ENCODE measurements around the gene SEH1L.
"Not testable (repeated sequence)": the region's sequence is repeated elsewhere in the genome, so short reads cannot be mapped to it uniquely, and the experiment has no call there.

The SEH1L gene, protein sequence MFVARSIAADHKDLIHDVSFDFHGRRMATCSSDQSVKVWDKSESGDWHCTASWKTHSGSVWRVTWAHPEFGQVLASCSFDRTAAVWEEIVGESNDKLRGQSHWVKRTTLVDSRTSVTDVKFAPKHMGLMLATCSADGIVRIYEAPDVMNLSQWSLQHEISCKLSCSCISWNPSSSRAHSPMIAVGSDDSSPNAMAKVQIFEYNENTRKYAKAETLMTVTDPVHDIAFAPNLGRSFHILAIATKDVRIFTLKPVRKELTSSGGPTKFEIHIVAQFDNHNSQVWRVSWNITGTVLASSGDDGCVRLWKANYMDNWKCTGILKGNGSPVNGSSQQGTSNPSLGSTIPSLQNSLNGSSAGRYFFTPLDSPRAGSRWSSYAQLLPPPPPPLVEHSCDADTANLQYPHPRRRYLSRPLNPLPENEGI

DNA sequence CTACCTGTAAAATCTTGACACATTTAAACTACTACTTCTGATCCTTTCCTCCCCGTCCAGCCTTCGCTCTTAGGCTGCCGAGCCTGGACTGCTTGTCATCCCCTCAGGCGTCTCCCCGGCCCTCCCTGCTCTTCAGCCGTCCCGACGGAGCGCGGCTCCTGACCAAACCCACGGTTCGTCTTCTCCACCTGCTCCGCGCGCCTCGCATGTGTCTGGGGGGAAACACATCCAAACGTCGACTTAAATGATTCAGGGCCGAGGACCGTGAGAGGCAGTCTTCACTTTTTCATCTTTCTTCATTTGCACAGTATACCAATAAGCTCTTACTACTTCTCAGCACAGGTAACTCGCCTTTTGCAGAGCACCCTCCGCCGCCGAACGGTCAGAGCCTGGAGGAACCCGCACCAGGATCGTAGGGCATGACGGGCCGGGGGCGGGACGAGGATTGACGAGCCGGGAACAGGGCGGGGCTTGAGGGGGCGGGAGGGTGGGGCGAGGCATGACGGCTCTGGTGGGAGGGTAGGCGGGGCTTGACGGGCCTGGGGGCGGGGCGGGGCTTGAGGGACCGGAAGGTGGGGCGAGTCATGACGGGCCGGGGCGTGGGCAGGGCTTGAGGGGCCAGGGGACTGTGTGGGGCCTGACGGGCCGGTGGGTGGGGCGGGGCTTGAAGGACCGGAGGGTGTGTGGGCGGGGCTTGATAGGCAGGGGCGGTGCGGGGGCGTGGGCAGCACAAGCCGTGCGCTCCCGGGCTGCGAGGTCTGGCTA lies at the start of gene SEH1L:
TSS of gene SEH1L (plus strand) at position 727 of the 765 bp plus-strand sequence. CDS start 111 bp downstream, outside the sequence.
- DNase-seq (ENCODE audit: insufficient read length, low spot score): peak; percentile 77
- peak; percentile 84 for FAIRE-seq

DNA sequence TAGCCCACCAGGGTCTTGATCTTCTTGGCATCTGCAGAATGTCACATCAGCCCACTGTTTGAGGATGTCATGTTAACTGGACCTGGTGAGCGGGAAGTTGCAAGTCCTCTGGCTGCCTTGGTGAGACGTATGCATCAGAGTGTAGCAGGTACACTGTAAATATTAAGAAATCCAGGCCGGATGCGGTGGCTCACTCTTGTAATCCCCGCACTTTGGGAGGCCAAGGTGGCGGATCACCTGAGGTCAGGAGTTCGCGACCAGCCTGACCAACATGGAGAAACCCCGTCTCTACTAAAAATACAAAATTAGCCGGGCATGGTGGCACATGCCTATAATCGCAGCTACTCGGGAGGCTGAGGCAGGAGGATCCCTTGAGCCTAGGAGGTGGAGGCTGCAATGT lies 46.6 kb upstream of the SEH1L start:
- not testable (repeated sequence) for DNase-seq (ENCODE audit: insufficient read length, low spot score); FAIRE-seq

DNA sequence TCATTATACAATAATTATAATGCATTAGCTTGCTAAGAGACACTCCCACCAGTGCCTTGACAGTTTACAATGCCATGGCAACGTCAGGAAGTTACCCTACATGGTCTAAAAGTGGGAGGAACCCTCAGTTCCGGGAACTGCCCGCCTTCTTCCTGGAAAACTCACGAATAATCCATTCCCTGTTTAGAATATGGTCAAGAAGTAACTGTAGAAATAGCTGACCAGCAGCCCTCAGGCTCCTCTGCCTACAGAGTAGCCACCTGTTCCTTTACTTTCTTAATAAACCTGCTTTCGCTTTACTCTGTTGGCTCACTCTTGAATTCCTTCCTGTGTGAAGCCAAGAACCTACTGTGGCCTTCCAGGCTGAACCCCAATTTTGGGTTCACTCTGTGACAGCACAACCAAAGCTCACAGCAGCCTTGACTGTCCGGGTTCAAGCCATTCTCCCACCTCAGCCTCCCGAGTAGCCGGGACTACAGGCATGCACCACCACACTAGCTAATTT lies 43.7 kb upstream of the SEH1L start:
- no peak for FAIRE-seq
- DNase-seq (ENCODE audit: insufficient read length, low spot score): no peak

DNA sequence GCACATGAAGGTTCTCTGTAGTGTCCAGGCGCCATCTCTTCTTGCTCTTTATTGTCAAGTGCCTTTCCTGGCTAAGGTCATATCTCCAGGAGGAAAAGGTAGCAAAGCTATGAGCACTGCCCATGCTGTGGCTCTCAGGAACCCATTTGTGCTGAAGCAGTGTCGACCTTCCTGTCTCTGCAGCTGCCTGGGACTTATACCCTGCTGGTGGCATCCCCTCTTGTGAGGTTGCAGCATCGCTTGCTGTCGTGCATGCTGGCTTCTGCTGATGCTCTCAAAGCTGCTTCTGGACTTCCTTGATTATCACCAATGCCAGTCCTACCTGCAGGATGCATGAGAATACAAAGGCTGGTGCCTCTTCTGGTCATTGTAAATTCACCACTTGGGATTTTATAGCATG lies 41.7 kb upstream of the SEH1L start:
- no peak for FAIRE-seq
- no peak for DNase-seq (ENCODE audit: insufficient read length, low spot score)

DNA sequence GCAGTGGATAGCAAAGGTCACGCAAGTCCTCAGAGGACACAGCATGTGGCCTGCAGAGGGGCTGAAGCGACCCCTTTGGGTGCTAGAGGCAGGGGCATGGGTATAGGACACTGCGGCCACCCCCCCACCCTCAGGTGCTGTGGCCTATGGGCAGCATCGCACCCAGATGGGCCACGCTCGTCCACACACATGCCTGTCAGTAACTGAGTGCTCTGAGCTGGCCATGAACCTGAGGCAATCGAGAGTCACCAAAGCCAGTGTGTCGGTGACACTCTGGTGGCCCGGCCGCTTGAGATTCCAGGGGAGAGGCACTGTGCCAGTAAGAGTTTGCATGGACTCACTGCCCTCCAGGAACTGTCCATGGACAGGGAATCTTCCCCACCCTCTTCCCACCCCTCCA lies 41.0 kb upstream of the SEH1L start:
- FAIRE-seq: no peak

DNA sequence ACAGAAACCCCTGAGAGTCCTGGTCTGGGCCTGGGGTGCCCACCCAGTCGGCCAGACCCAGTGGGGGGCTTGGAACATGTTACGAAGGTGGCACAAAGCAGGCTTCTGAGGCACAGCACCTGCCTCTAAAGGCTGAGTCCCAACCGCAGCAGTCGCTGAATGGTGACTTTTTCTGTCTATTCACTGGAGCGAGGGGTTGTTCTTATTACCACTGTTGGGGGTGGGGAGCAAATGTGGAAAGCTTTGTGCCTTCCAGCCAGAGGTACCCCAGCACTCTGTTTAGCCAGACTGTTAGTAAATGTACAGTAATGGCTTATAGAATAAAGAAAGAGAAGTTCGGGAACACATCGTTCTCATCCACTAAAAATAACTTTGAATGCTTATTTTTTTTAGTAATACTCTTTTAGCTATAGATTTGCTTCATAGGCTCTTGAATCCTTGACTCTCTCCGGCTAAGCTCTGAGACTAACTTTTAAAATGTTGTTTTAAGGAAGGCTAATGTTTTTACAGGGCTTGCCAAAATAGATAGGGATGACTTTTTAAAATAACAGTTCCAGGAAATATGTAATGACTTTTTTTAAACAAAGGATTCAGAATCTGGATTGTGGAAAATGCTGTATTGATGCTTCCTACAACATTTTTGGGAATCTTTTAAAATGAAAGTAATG lies 40.4 kb upstream of the SEH1L start:
- FAIRE-seq: no peak
- DNase-seq (ENCODE audit: insufficient read length, low spot score): no peak

More for the DNA sequence above, 41.0 kb upstream of the SEH1L start:
- DNase-seq (ENCODE audit: insufficient read length, low spot score): no peak

DNA sequence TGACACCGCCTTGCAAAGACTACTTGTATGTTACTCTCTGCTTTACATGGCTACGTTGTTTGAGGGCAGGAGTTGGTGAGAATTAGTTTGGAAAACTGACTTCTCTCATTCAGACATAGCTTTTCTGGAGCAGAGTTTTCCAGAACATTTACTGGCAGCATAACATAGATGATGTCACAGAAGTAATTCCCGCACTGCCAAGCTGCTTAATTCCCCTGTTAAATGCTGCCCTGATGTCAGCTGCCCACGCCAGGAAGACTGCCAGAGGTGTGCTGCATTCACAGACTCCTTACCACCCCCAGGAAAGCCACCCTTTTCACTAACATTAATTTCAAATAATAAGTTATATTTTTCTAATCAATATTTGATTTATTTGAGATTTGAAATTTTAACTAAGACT lies 39.1 kb upstream of the SEH1L start:
- FAIRE-seq: no peak
- no peak for DNase-seq (ENCODE audit: insufficient read length, low spot score)

DNA sequence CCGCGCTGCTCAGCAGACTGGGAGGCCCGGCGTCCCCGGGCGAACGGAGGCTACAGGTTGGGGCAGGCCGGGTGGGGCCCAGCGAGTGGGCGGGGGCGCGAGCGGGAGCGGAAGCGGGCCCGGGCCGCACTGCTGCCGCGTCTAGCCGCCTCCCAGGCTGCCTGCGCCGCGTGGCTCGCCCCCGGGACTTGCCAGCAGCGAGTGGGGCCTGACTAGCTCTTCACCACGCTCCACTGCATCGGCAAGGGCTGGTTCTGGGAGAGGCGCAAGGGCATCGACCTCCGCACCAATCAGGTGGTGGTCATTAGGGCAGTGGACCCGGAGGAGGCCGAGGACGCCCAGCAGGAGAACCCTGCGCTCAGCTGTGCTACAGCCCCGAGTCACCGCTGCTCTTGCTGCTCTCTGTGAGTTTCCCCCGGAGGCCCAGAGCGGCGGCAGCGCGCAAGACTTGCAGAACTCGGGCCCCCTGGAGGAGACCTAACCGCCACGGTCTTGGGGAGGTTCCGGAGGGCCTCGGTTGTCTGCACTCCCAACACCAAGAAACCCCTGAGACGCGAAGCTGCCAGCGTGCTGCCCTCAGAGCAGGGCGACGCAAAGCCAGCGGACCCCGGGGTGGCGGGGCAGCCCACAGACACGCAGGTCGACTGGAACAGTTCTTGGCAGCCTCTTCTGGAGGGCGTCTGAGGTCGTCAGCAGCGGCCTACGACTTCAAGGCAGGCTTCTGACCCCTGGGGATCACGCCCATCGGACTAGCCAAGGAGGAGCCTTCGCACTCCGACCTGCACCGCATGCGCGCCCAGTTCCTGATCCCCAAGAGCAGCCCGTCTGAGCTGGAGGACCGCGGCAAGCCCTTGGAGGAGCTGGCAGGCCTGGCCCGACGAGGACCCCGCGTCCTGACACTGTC lies 36.5 kb upstream of the SEH1L start:
- FAIRE-seq (no peak), DNase-seq (ENCODE audit: insufficient read length, low spot score) (peak; percentile 32)

DNA sequence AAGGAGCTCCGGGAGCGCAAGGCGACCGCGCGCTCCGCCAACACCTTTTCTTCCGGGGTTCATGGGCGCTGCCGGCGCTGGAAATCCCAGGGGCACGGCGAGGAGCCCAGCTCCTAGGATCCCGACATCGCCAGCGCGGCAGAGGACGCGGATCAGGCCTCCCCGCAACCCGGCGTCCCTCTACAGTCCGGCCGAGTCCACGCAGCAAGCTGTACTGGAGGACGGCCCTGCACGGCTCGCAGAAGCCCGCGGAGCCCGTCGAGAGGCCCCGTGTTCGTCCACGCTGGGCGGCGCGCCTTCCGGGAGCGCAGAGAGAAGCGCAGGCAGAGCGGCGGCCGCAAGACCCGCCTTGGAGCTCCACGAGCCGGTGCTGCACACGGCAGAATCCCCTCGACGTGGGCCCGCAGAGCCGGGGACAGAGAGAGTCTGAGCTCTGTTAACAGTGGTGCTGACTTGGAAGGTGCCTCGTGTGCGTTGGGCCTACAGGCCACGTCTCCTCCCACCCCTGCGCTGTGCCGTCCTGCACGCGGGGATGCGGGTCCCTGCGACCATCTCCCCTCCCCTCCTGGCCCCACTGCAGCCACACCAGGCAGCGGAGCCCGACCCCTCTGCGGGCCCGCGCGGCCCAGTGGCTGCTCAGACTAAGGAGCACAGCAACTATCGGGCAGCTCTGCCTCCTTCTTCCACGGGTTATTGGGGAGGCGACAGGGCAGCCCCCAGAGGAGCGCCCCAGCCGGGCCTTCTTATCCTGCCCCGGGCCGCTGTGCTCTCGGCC lies 35.7 kb upstream of the SEH1L start:
- DNase-seq (ENCODE audit: insufficient read length, low spot score): no peak
- no peak for FAIRE-seq

DNA sequence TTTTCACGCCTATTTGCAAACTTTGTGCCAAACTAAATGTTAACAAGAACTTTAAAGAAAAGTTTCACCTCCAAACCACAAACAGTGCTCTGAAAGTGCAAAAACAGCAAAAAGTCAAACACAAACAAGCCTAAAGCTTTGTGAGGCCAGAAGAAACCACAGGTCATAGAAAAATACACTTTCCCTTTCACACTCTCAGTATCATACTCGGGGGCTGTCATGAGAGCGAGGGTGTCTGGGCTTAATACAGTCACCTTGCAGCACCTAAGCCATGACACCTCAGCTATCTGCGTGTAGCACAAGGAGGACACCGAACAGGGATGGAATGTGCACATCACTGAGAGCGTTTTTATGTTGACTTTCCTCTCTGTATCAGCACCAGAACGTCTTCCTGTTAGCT lies 26.6 kb upstream of the SEH1L start:
- DNase-seq (ENCODE audit: insufficient read length, low spot score) (no peak), FAIRE-seq (no peak)

DNA sequence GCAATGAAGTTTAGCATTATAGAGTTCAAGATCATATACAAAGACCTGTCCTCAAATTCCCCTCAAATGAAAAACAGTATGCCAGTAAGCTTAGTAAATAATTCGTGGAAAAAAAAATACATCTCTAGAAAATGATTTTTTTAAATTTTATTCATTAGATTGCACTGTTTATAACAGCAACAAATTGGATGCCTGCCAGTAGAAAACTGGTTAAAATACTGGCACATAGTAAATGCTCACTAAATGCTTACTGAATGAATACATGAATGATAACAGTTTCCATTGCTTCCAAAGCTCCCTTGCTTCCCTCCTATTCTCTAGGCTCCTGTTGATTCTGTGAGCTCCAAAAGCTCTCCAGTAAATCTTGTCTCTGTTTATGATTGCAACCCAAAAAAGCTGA lies 25.5 kb upstream of the SEH1L start:
- DNase-seq (ENCODE audit: insufficient read length, low spot score) (no peak), FAIRE-seq (no peak)

DNA sequence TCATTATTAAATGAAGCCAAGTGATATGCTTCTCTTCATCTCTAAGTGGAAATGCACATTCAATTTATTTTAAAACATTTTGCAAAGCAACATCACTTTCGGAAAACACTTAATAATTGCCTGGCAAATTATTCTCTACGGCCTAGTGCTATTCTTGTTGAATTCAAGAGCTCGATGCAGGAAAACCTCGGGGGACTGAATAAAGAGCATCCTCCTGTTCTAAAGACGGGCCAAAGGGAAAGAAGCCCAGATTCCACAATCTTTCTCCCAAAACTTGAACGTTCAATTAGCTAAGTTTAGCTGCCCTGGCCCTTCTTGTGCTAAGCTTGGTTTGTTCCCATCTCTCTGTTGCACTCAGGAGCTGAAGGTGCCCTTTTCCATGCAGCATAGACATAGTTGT lies 23.2 kb upstream of the SEH1L start:
- FAIRE-seq: no peak

DNA sequence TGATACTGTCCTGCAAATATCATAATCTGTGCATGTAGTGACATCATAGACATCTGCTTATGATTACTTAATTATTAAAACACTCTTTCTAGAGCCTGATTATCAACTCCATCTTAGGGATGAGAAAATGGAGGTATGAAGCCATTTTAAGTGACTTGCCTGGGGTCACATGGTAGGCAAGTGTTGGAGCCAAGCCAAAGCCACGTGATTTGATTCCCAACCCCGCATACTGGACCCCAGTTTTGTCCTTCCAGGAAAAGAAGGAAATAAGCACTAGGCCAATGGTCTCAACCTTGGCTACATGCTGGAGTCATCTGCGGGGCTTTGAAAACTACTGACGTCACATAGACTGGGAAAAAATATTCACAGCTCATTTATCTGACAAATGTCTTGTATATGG lies 19.6 kb upstream of the SEH1L start:
- DNase-seq (ENCODE audit: insufficient read length, low spot score): no peak
- no peak for FAIRE-seq

More for the DNA sequence above, 23.2 kb upstream of the SEH1L start:
- DNase-seq (ENCODE audit: insufficient read length, low spot score): no peak

DNA sequence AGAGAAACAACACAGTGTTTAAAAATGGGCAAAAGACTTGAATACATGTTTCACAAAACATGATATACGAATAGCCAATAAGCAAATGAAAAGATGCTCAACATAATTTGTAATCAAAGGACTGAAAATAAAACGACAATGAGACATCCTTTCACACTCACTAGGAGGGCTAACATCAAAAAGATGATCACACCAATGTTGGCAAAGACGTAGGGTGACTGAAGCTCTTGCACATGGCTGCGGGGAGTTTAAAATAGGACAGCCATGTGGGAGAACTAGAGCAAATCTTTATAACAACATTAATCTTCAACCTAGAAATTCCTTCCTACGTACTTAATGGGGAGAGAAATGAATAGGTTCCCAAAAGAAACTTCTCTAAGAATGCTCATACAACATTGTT lies 19.2 kb upstream of the SEH1L start:
- FAIRE-seq (no peak), DNase-seq (ENCODE audit: insufficient read length, low spot score) (no peak)

DNA sequence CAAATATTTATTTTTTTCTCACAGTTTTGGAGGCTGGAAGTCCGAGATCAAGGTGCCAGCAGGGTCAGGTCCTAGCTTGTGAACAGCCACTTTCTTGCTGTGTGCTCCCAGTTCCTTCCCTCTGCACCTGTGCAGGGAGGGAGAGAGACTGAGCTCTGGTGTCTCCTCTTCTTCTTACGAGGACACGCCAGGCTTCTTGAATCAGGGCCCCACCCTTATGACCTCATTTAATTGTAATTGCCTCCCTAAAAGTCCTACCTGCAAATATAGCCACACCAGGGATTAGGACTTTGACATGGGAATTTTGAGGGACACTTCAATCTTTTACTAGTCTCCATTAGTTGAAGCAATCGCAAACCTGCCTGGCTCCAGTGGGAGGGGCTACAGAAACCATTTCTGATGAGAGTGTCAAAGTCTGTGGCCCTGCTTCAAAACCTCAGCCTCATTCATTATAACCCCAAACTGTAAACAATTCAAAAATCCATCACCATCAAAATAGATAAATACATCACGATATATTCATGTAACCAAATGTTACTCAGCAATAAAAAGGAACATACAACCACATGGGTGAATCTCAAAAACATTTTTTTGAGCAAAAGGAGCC lies 18.2 kb upstream of the SEH1L start:
- DNase-seq (ENCODE audit: insufficient read length, low spot score) (no peak), FAIRE-seq (no peak)

DNA sequence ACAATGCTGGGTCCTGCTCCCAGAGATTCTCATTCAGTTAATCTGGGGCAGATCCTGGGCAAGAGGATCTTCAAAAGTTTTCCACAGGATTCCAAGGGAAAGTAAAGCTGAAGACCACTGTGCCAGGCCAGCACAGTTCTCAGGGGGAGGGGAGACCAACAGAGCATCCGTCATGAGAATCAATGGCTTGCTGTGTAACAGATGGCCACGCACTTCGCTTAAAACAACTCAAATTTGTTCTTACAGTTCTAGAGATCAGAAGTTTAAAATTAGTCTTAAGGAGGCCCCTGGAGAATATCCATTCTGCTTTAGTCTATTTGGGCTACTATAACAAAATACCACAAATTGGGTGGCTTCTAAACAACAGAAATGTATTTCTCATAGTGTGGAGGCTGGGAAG lies 17.4 kb upstream of the SEH1L start:
- FAIRE-seq: no peak

DNA sequence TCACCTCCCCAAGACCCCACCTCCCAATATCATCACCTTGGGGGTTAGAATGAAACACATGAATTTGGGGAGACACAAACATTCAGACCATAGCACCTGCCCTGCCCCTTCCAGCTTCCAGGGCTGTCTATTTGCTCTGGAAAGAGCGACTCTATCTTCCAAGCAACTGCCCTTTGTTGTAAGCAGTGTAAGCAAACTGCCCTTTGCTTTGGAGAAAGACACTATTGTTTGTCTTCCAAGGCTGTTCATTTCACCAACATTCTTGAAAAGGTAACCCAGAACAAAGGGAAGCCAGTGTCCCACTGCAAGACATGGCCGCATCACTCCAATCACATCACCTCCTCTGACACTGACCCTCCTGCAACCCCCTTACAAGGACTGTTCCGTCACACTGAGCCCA lies 16.9 kb upstream of the SEH1L start:
- no peak for DNase-seq (ENCODE audit: insufficient read length, low spot score)
- no peak for FAIRE-seq

More for the DNA sequence above, 17.4 kb upstream of the SEH1L start:
- no peak for DNase-seq (ENCODE audit: insufficient read length, low spot score)

DNA sequence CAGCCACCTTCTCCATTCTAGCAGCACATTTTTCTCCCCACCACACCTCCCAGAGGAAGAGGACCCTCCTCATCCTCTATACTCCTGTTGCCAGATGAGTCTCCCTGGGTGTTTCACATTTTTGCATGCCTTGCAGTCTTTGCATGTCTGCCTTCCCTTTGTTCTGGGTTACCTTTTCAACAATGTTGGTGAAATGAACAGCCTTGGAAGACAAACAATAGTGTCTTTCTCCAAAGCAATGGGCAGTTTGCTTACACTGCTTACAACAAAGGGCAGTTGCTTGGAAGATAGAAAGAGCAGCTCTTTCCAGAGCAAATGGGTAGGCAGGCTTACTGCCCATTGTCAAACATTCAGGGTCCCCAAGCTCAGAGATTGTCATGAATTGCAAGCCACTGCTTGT lies 14.5 kb upstream of the SEH1L start:
- DNase-seq (ENCODE audit: insufficient read length, low spot score) (no peak), FAIRE-seq (no peak)

DNA sequence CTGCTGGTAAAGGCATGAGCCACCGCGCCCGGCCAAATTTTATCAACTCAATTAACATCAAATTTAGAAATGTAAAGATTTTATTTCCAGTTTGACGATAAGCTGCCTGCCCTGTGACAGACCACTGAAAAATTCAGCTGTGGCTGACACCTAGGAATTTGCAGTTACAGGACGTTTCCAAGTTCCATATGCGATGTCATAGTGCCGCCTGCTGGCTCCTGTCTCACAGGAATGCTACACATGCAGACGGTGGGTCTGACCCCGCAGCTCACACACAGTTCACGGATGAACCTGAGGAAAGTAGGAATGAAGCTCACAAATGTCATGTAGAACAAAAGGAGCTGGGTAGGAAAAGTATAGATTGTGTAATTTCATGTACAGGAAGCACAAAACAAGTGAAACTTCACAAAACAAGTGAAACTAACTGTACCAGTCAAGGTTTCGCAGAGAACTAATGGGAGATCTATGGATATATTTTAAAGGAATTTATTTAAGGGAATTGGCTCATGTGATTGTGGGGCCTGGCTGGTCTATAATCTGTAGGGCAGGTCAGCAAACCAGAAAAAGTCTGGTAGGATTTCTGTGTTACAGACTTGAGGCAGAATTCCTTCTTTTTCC lies 13.2 kb upstream of the SEH1L start:
- DNase-seq (ENCODE audit: insufficient read length, low spot score) (peak; percentile 51), FAIRE-seq (peak; percentile 62)
